Muscle layer of colon (tissue), 2 donors: Measurements from ENCODE around the gene BTBD18.
"Not testable (repeated sequence)": the region's sequence is repeated elsewhere in the genome, so short reads cannot be mapped to it uniquely, and the experiment has no call there.

Source experiments
- H3K27ac ChIP-seq: one replicate; pipeline ENCODE4 v1.7.0; 2013; ENCODE audit warnings: low read depth, mild to moderate bottlenecking, low read length, moderate library complexity
- H3K27me3 ChIP-seq, 2 donors: one replicate each; pipeline ENCODE4 v1.7.0; 2013; ENCODE audit warnings: low read length in 2 of 2, mild to moderate bottlenecking in 2 of 2; ENCODE audit not compliant: insufficient read depth in 2 of 2, control insufficient read depth in 1 of 2
- H3K36me3 ChIP-seq: one replicate; pipeline ENCODE4 v1.7.0; 2013; ENCODE audit warnings: mild to moderate bottlenecking, low read length; ENCODE audit not compliant: insufficient read depth
- H3K4me1 ChIP-seq: one replicate; pipeline ENCODE4 v1.7.0; 2013; ENCODE audit warnings: mild to moderate bottlenecking, low read length; ENCODE audit not compliant: insufficient read depth
- H3K4me3 ChIP-seq, 2 donors: one replicate each; pipeline ENCODE4 v1.7.0; 2013; ENCODE audit warnings: low read length in 2 of 2, low read depth in 1 of 2, mild to moderate bottlenecking in 1 of 2, moderate library complexity in 1 of 2
- H3K9ac ChIP-seq: one replicate; pipeline ENCODE4 v1.7.0; 2013; ENCODE audit warnings: low read length
- H3K9me3 ChIP-seq: one replicate; pipeline ENCODE4 v1.7.0; 2013; ENCODE audit warnings: mild to moderate bottlenecking, low read length
- donor health status: abdominal sarcoma.
- donor health status: Adenocarcinoma of cecum.

Gene BTBD18

DNA sequence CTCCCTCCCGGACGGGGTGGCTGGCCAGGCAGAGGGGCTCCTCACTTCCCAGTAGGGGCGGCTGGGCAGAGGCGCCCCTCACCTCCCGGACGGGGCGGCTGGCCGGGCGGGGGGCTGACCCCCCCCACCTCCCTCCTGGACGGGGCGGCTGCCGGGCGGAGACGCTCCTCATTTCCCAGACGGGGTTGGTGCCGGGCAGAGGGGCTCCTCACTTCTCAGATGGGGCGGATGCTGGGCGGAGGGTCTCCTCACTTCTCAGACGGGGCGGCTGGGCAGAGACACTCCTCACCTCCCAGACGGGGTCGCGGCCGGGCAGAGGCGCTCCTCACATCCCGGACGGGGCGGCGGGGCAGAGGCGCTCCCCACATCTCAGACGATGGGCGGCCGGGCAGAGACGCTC, 34.9 kb downstream of the BTBD18 start:
- H3K36me3 ChIP-seq, H3K9me3 ChIP-seq, H3K27me3 ChIP-seq, H3K27ac ChIP-seq, H3K9ac ChIP-seq, H3K4me3 ChIP-seq: not testable (repeated sequence)
- peaks cover 19% of the 10 kb centered on the region for H3K4me1 ChIP-seq

DNA sequence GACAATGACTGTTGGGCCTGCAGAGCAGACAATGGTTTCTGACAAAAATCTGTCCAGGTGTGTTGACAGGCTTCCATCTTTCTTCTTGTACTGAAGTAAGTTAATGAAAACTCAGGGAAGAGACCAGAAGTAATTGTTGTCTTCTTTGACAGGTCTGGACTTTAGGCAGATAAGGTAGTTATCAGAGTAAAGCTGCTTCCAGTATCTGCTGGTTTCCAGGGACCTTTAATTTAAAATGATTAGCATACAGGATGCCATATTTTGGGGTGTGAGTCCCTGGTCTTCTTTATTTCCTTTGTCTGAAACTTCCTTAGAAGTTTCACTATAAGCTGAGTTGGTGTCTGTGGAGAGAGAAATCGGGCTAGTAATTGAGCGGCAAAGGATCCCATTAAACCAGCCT, 37.8 kb downstream of the BTBD18 start:
- Histone ChIP-seq H3K27ac (no peak overlapping the region), H3K27me3 (no peaks in the 10 kb centered on the region), H3K9ac (no peak overlapping the region), H3K36me3 (no peaks in the 10 kb centered on the region), H3K9me3 (no peaks in the 10 kb centered on the region), H3K4me1 (peaks cover 33% of the 10 kb centered on the region), H3K4me3 (peak overlapping the region; percentile 95 to 99)

DNA sequence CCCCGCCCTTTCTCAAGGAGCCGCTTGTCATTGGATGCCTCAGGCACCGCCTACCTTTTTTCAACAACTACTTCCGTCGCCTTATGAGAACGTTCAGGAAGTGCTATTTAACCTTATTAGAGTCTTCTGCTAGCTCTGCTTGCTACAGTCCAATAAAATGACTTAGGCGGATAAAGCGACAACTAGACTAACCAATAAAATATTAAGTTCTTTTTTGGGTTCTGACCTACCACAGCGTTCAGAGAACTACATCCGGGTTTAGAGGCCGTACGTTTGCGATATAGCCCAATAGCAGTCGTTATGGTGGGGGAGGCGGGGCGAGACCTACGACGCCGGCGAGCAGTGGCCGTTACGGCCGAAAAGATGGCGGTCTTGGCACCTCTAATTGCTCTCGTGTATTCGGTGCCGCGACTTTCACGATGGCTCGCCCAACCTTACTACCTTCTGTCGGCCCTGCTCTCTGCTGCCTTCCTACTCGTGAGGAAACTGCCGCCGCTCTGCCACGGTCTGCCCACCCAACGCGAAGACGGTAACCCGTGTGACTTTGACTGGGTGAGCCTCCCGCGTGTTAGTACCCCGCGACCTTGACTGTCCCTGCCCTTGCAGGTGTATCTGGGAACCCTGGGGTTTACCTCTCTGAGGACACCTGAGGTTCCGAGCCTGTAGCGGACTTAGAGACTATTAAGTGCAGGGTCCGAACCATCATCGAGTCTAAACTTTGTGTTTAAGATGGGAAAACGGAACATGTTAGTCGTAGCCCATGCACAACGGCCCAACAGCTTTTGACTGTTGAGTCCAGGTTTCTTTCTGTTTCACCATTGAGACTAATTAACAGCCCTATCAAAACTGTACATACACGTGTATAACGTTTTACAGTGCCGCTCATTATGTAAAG, 39.1 kb downstream of the BTBD18 start, which contains the start of gene TMX2:
TMX2 (plus strand) TSS at position 338 of the 895 bp plus-strand sequence; CDS start at position 364, 26 bp downstream.
- H3K36me3 ChIP-seq: no peaks in the 10 kb centered on the region
- peak within 1 kb of the TSS; percentile 95 to 99 for H3K4me3 ChIP-seq
- peak within 1 kb of the TSS; percentile 91 for H3K9ac ChIP-seq
- H3K27me3 ChIP-seq: no peaks in the 10 kb centered on the region
- H3K4me1 ChIP-seq: peaks cover 33% of the 10 kb centered on the region
- no peaks in the 10 kb centered on the region for H3K9me3 ChIP-seq
- peak within 1 kb of the TSS; percentile 88 for H3K27ac ChIP-seq

DNA sequence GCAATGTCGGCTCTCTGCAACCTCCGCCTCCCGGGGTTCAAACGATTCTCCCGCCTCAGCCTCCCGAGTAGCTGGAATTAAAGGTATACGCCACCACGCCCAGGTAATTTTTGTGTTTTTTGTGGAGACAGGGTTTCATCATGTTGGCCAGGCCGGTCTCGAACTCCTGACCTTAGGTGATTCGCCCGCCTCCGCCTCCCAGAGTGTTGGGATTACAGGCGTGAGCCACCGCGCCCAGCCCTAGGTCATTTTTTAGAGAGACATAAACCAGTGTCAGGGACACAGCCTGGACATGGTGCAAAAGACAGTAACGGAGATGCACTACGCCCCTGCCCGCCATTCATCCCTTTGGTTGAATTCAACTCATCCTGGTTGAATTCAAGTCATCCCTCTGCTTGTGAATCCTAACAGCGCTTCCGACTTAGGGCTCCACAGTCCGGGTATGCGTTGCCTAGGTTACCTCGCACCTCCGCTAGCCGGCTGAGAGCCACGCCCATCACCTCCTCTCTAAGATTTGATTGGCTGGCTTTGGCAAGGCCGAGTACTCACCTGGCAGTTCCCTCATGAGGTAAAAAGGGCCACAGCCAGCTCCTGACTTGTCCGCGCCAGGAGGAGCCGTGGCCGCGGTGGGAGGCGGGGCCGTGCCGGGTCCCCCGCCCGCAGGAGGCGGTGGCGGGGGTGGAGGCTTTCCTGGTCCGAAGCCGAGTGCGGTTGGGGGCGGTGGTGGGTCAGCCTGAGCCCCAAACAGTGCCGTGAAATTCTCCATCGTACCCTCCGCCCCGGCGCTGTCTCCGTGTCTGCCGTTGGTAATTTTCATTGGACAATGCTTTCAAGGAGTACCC, 40.0 kb downstream of the BTBD18 start, which contains the start of gene MED19:
MED19 (minus strand) TSS at position 802 of the 842 bp plus-strand sequence; CDS start at position 766, 36 bp downstream.
- Histone ChIP-seq H3K9me3 (no peaks in the 10 kb centered on the region), H3K27me3 (no peaks in the 10 kb centered on the region), H3K36me3 (no peaks in the 10 kb centered on the region), H3K4me3 (peak within 1 kb of the TSS; percentile 95 to 99), H3K27ac (peak within 1 kb of the TSS; percentile 88), H3K4me1 (peaks cover 33% of the 10 kb centered on the region), H3K9ac (peak within 1 kb of the TSS; percentile 91)

DNA sequence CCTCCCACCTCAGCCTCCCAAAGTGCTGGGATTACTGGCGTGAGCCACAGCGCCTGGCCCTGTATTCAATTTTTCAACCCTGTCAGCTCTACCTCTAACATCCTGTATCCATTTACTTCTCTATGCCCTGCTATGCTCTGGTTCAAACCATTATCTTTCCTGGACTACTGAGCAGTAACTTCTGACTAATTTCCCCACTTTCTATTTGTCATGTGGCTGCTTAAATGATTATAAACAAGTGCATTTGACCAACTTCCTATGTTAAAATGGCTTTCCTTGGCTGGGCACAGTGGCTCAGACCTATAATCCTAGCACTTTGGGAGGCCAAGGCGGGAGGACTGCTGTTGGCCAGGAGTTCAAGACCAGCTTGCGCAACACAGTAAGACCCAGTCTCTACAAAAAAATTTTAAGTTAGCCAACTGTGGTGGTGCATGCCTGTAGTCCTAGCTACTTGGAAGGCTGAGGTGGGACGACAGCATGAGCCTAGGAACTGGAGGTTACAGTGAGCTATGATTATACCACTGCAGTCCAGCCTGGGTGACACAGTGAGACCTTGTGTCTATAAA, 41.7 kb downstream of the BTBD18 start:
- H3K9ac ChIP-seq: no peak overlapping the region
- no peaks in the 10 kb centered on the region for H3K9me3 ChIP-seq
- peaks cover 2% of the 10 kb centered on the region for H3K36me3 ChIP-seq
- H3K27me3 ChIP-seq: no peaks in the 10 kb centered on the region
- H3K4me3 ChIP-seq: no peak overlapping the region
- H3K4me1 ChIP-seq: peaks cover 33% of the 10 kb centered on the region
- no peak overlapping the region for H3K27ac ChIP-seq

DNA sequence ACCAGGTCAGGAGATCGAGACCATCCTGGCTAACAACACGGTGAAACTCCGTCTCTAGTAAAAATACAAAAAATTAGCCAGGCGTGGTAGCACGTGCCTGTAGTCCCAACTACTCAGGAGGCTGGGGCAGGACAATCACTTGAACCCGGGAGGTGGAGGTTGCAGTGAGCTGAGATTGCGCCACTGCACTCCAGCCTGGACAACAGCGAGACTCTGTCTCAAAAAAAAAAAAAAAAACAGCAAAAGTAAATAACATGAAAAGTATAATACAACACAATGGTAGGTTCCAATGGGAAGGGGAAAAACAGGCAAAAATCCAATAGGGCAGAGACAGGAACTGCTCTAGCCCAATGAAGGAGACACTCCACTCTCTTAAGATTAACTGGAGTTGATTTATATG, 46.2 kb downstream of the BTBD18 start:
- H3K36me3 ChIP-seq: peaks cover 27% of the 10 kb centered on the region
- H3K9ac ChIP-seq, H3K4me1 ChIP-seq, H3K4me3 ChIP-seq, H3K27ac ChIP-seq, H3K9me3 ChIP-seq, H3K27me3 ChIP-seq: not testable (repeated sequence)

DNA sequence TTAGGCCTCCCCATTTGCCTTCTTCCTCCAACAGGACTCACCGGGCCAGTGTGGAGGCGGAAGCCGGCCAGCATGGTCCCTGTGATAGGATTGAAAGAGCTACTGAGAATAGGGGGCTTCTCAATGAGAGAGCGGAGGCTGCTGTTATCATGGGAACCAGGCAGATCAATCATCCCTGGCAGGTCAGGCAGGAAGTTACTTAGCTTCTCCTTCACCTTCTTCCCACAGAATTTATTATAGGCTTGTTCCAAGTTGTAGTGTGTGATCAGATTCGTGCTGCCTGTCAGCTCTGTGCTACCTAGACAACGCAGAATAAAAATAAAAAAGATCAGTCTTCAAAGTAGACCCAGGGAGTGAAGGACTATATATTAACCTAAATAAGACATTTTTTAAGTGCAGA, 46.7 kb downstream of the BTBD18 start:
- no peaks in the 10 kb centered on the region for H3K27me3 ChIP-seq
- H3K9ac ChIP-seq: no peak overlapping the region
- no peak overlapping the region for H3K27ac ChIP-seq
- H3K4me3 ChIP-seq: no peak overlapping the region
- peaks cover 30% of the 10 kb centered on the region for H3K36me3 ChIP-seq
- H3K9me3 ChIP-seq: no peaks in the 10 kb centered on the region
- peaks cover 3% of the 10 kb centered on the region for H3K4me1 ChIP-seq

DNA sequence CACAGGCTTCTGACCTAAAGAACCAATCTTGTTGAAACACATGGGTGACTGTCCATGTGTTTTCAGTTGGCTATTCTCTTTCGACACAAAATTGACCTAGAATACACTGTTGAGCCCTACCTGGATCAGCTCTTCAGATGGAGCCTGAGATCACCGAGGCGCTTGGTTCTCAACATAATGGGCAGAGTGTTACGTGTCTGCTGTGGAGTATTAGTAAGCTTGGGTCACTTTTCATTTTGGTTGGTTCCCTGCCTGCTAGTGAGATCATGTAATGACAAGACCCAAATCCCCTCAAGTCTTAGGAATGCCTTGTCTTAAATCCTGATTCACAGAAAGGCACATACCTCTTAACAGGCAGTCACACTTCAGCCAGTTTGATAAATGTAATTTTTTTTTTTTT, 48.3 kb downstream of the BTBD18 start:
- peaks cover 46% of the 10 kb centered on the region for H3K36me3 ChIP-seq
- H3K9ac ChIP-seq: no peak overlapping the region
- H3K27ac ChIP-seq: no peak overlapping the region
- H3K4me3 ChIP-seq: no peak overlapping the region
- H3K27me3 ChIP-seq: no peaks in the 10 kb centered on the region
- no peaks in the 10 kb centered on the region for H3K4me1 ChIP-seq
- no peaks in the 10 kb centered on the region for H3K9me3 ChIP-seq

DNA sequence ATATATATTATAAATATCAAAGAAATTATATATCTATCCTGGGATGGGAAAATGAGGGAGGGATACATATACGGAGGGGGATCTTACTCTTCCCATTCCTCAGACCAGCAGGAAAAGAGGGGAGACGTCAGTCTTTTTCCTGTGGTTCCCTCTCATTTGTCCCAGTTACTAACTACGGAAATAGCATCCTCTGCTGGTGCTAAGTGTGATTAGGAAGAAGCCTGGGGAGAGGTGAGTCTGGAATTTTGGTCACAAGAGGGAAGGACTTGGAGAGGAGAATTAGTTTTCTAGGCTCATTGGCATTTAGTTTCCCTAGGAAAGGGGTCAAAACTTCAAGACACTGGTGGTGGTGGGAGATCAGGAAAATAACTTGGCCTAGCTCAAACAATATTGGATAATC, 51.2 kb downstream of the BTBD18 start:
- peaks cover 65% of the 10 kb centered on the region for H3K36me3 ChIP-seq
- H3K4me1 ChIP-seq: no peaks in the 10 kb centered on the region
- H3K27ac ChIP-seq: no peak overlapping the region
- no peaks in the 10 kb centered on the region for H3K27me3 ChIP-seq
- no peak overlapping the region for H3K9ac ChIP-seq
- H3K4me3 ChIP-seq: no peak overlapping the region
- H3K9me3 ChIP-seq: no peaks in the 10 kb centered on the region

DNA sequence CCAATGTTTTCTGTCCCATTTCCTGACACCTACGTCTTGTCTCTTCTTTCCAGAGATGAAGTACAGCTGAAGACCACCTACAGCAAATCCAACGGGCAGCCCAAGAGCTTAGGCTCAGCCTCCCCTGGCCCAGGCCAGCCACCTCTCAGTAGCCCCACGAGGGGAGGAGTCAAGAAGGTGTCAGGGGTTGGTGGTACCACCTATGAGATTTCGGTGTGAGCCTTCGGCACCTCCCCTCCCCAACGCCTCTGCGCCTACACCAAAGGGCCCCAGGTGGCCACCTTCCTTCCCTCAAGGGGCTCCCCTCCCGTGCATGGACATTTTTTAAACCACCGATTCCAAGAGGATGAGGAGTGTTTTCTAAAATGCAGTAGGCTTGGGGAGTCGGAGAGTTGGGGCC, 51.8 kb downstream of the BTBD18 start:
- no peak overlapping the region for H3K27ac ChIP-seq
- no peaks in the 10 kb centered on the region for H3K9me3 ChIP-seq
- H3K4me3 ChIP-seq: no peak overlapping the region
- no peaks in the 10 kb centered on the region for H3K4me1 ChIP-seq
- no peak overlapping the region for H3K9ac ChIP-seq
- H3K27me3 ChIP-seq: no peaks in the 10 kb centered on the region
- H3K36me3 ChIP-seq: peaks cover 66% of the 10 kb centered on the region

DNA sequence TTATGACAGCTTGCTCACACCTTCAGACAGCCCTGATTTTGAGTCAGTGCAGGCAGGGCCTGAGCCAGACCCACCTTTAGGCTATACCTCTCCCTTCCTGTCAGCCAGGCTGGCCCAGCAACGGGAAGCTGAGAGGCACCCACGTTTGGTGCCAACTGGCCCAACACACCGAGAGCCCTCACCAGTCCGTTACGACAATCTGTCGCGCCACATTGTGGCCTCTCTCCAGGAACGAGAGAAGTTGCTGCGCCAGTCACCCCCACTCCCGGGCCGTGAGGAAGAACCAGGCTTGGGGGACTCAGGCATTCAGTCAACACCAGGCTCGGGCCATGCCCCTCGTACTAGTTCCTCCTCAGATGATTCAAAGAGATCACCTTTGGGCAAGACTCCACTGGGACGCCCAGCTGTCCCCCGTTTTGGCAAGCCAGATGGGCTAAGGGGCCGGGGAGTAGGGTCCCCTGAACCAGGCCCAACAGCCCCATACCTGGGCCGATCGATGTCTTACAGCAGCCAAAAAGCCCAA, 52.7 kb downstream of the BTBD18 start:
- H3K36me3 ChIP-seq: peaks cover 66% of the 10 kb centered on the region
- H3K27ac ChIP-seq: no peak overlapping the region
- no peak overlapping the region for H3K4me3 ChIP-seq
- H3K9ac ChIP-seq: no peak overlapping the region
- no peaks in the 10 kb centered on the region for H3K4me1 ChIP-seq
- no peaks in the 10 kb centered on the region for H3K9me3 ChIP-seq
- no peaks in the 10 kb centered on the region for H3K27me3 ChIP-seq
